ENCODE measurements around the gene ACP3. TPM values are rescaled to one million over a fixed set of nuclear protein-coding genes. Genes with fewer than 3 reads are reported as not detected.

Gene ACP3
- total RNA-seq, 1 donor from 2014 or later: not detected

- Mint-ChIP-seq H3K4me3 (ENCODE audit: unreplicated experiment) (no peak overlapping the region), H3K36me3 (ENCODE audit: low read depth) (no peaks in the 10 kb centered on the region)
- DNase-seq (ENCODE audit: low spot score): no peak
Measured at GRCh38 chr3:132283440-132283839, 33.8 kb upstream of the ACP3 start.

GRCh38 chr3:132283916-132284405 is 33.2 kb upstream of the ACP3 start:
- H3K4me3 Mint-ChIP-seq (ENCODE audit: unreplicated experiment): no peak overlapping the region
- DNase-seq (ENCODE audit: low spot score): no peak
- H3K27ac Mint-ChIP-seq (ENCODE audit: unreplicated experiment): no peak overlapping the region
- H3K4me1 Mint-ChIP-seq (ENCODE audit: low read depth): no peaks in the 10 kb centered on the region
- no peak for TF ChIP-seq CTCF (IDR thresholded peaks at IDR 0.05)
- peaks cover 14% of the 10 kb centered on the region for H3K27me3 Mint-ChIP-seq (ENCODE audit: low read depth)
- peaks cover 4% of the 10 kb centered on the region for H3K9me3 Mint-ChIP-seq (ENCODE audit: low read depth)
- H3K36me3 Mint-ChIP-seq (ENCODE audit: low read depth): no peaks in the 10 kb centered on the region

More at GRCh38 chr3:132283440-132283839, 33.8 kb upstream of the ACP3 start:
- TF ChIP-seq CTCF (IDR thresholded peaks at IDR 0.05): no peak
- H3K4me1 Mint-ChIP-seq (ENCODE audit: low read depth): no peaks in the 10 kb centered on the region
- H3K9me3 Mint-ChIP-seq (ENCODE audit: low read depth): peaks cover 4% of the 10 kb centered on the region
- no peak overlapping the region for H3K27ac Mint-ChIP-seq (ENCODE audit: unreplicated experiment)
- peaks cover 14% of the 10 kb centered on the region for H3K27me3 Mint-ChIP-seq (ENCODE audit: low read depth)

GRCh38 chr3:132284781-132285619 is 32.2 kb upstream of the ACP3 start:
- no peak for TF ChIP-seq CTCF (IDR thresholded peaks at IDR 0.05)
- Mint-ChIP-seq H3K27me3 (ENCODE audit: low read depth) (peaks cover 14% of the 10 kb centered on the region), H3K36me3 (ENCODE audit: low read depth) (no peaks in the 10 kb centered on the region), H3K4me1 (ENCODE audit: low read depth) (no peaks in the 10 kb centered on the region), H3K27ac (ENCODE audit: unreplicated experiment) (no peak overlapping the region), H3K9me3 (ENCODE audit: low read depth) (peaks cover 4% of the 10 kb centered on the region), H3K4me3 (ENCODE audit: unreplicated experiment) (no peak overlapping the region)
- no peak for DNase-seq (ENCODE audit: low spot score)

GRCh38 chr3:132285620-132285945 is 31.6 kb upstream of the ACP3 start:
- no peak overlapping the region for H3K4me3 Mint-ChIP-seq (ENCODE audit: unreplicated experiment)
- no peak overlapping the region for H3K27ac Mint-ChIP-seq (ENCODE audit: unreplicated experiment)

GRCh38 chr3:132286035-132286434 is 31.2 kb upstream of the ACP3 start:
- no peak for TF ChIP-seq CTCF (IDR thresholded peaks at IDR 0.05)
- H3K27ac Mint-ChIP-seq (ENCODE audit: unreplicated experiment): no peak overlapping the region

More at GRCh38 chr3:132285620-132285945, 31.6 kb upstream of the ACP3 start:
- Mint-ChIP-seq H3K36me3 (ENCODE audit: low read depth) (no peaks in the 10 kb centered on the region), H3K9me3 (ENCODE audit: low read depth) (peaks cover 4% of the 10 kb centered on the region), H3K4me1 (ENCODE audit: low read depth) (no peaks in the 10 kb centered on the region), H3K27me3 (ENCODE audit: low read depth) (peaks cover 14% of the 10 kb centered on the region)
- no peak for DNase-seq (ENCODE audit: low spot score)
- TF ChIP-seq CTCF (IDR thresholded peaks at IDR 0.05): no peak

More at GRCh38 chr3:132286035-132286434, 31.2 kb upstream of the ACP3 start:
- no peaks in the 10 kb centered on the region for H3K36me3 Mint-ChIP-seq (ENCODE audit: low read depth)
- H3K9me3 Mint-ChIP-seq (ENCODE audit: low read depth): peaks cover 4% of the 10 kb centered on the region
- no peaks in the 10 kb centered on the region for H3K4me1 Mint-ChIP-seq (ENCODE audit: low read depth)
- no peak overlapping the region for H3K4me3 Mint-ChIP-seq (ENCODE audit: unreplicated experiment)
- peaks cover 14% of the 10 kb centered on the region for H3K27me3 Mint-ChIP-seq (ENCODE audit: low read depth)
- no peak for DNase-seq (ENCODE audit: low spot score)

Measured in chondrocyte (in vitro differentiated cells).